ENCODE results near the gene MCCC1.

The MCCC1 gene

DNA sequence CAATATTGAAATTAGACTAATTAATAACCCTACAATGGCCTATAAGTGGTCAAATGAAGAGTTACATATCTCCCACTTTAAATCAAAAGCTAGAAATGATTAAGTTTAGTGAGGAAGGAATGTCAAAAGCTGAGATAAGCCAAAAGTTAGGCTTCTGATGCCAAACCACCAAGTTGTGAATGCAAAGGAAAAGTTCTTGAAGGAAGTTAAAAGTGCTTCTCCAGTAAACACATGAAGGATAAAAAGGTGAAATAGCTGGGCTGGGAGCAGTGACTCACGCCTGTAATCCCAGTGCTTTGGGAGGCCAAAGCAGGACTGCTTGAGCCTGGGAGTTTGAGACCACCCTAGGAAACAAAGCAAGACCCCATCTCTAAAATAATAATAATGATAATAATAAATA is 72.0 kb downstream of the MCCC1 start:
- TF ChIP-seq, protein P1, sequence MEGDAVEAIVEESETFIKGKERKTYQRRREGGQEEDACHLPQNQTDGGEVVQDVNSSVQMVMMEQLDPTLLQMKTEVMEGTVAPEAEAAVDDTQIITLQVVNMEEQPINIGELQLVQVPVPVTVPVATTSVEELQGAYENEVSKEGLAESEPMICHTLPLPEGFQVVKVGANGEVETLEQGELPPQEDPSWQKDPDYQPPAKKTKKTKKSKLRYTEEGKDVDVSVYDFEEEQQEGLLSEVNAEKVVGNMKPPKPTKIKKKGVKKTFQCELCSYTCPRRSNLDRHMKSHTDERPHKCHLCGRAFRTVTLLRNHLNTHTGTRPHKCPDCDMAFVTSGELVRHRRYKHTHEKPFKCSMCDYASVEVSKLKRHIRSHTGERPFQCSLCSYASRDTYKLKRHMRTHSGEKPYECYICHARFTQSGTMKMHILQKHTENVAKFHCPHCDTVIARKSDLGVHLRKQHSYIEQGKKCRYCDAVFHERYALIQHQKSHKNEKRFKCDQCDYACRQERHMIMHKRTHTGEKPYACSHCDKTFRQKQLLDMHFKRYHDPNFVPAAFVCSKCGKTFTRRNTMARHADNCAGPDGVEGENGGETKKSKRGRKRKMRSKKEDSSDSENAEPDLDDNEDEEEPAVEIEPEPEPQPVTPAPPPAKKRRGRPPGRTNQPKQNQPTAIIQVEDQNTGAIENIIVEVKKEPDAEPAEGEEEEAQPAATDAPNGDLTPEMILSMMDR (IDR thresholded peaks at IDR 0.05; ENCODE audit: extremely low read depth, missing control alignments): no peak
- no peak for DNase-seq (ENCODE audit: low spot score)

DNA sequence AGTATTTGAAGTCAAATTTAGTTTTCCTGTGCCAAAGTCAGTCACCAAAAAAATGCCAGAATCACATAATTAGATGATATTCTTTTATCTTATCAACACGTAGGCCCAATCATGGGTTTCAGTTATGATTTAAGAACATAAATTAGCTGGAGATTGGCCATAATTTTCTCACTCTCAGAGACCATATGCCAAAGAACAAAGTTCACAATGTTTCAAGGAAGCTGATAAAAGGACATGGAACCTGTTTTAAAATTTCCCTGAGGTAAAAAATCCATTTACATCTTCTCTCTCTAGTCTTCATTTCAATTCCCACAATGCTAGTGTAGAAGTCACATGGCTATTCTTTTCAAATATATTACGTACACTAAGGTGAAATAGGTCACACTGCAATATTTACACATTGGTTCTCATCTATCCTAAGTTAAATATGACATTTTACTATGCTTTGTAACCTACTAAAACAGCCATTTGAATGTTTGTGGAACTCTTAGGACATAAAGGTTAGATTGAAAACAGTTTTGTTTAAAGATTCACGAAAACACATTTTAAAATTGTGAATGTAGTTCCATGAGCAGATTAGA is 76.3 kb downstream of the MCCC1 start:
- no peak for DNase-seq (ENCODE audit: low spot score)
- TF ChIP-seq, protein P1 (IDR thresholded peaks at IDR 0.05; ENCODE audit: extremely low read depth, missing control alignments): no peak

DNA sequence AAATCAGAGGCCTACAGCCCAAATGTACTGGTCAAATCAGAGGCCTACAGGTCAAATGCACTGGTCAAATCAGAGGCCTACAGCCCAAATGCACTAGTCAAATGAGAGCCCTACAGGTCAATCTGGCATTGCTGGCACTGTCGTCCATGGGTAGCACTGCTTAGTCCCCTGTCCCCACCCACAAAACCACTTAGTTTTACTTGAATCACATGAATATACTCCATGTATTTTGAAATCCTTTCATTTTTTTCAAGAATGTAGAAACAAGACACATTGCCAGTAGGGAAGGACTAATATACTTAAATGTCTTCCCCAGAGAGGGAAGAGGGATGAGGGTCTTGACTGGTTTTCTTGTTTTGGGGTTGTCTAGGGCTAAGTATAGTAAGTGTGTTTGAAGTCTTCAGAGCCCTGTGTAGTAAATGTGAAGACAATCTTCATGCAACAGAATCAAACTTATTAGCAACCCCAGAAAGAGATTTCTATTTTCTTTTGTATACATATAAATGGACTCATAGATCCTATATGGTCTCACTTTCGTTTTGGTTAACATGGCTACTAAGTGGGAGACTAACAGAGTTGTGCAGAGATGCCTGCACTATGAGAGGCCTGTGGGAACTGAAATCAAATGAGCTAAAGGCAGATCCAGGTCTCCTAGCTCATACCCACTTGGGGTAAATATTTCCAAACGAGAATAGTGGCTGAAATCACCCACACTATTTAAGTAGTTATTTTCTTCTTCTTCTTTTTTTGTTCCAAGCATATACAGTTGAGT is 80.7 kb downstream of the MCCC1 start:
- no peak for DNase-seq (ENCODE audit: low spot score)
- TF ChIP-seq, protein P1 (IDR thresholded peaks at IDR 0.05; ENCODE audit: extremely low read depth, missing control alignments): no peak

DNA sequence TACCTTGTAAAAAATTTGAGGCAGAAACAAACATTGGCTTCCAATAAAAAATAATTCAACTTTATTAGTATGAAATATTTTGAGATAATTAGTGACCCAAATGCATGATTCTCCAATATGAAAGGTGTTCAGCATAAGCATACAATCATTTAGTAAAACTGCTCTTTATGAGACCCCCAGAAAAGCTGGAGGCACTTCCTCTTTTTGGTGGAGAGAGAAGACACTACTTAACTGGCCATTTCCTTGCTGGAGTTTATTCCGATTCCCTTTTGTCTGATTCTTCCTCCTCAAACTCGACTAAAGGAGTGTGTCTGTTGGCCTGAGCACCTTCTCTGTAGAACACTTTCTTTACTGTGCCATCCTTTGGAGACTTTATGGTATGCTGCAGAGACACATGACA is 84.1 kb downstream of the MCCC1 start:
- TF ChIP-seq, protein P1 (IDR thresholded peaks at IDR 0.05; ENCODE audit: extremely low read depth, missing control alignments): no peak
- DNase-seq (ENCODE audit: low spot score): no peak

DNA sequence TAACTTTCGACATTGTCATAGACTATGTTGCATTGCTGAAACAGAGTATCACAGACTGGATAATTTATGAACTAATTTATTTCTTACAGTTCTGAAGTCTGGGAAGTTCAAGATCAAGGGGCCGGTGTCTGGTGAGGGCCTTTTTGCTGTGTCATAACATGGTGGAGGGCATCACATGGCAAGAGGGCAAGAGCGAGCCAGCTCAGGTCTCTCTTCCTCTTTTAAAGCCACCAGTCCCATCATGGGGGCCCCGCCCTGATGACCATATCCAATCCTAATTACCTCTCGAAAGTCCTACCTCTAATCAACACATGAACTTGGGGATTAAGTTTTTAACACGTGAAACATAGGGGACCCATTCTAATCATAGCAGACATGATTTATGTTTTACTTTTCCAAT is 85.4 kb downstream of the MCCC1 start:
- TF ChIP-seq, protein P1 (IDR thresholded peaks at IDR 0.05; ENCODE audit: extremely low read depth, missing control alignments): no peak

DNA sequence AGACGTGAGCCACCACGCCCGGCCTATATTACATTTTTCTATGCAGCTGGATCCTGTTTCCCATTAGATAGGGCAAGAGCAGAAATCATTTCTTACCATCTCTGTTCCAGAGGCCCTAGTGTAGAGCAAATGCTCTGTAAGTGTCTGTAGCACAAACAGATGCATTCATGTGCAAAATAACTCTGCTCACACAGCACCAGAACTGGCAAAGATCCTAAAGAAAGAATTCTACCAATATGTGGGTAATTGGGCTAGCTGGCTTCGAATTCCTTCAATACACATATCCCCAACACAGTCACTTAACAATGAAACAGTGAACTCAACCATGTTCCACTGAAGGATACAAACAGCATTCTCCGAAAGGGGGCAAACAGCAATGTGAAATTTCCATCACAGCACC is 86.2 kb downstream of the MCCC1 start:
- DNase-seq (ENCODE audit: low spot score): no peak
- TF ChIP-seq, protein P1 (IDR thresholded peaks at IDR 0.05; ENCODE audit: extremely low read depth, missing control alignments): no peak

More for the DNA sequence above, 85.4 kb downstream of the MCCC1 start:
- no peak for DNase-seq (ENCODE audit: low spot score)

DNA sequence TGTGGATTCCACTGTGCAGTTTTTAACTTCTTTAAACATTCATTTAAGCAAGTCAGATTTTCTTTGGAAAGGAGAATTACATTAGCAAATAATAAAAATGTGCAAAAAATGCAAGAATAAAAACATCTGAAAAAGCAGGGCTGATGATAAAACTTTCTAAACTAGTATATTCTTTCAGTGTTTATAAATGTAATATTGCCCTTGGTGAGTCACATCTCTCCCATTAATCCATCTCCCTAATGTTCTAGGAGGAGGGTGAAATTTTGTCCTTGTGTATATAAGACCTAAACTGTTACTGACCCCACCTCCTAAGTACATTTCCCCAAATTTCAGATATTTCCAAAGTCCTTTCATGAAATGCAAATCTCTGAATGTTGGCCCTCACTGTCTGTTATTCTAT is 90.5 kb downstream of the MCCC1 start:
- DNase-seq (ENCODE audit: low spot score): no peak
- TF ChIP-seq, protein P1 (IDR thresholded peaks at IDR 0.05; ENCODE audit: extremely low read depth, missing control alignments): no peak
